SK-N-SH (cell line): ENCODE data around the gene GCN1. TPM values are rescaled to one million over a fixed set of nuclear protein-coding genes. Genes with fewer than 3 reads are reported as not detected.

Experiments used
- CTCF ChIA-PET: fragments of 300-600, 350-600 bp; formaldehyde crosslinking; extraction: SDS; loops from one replicate; lab custom pipeline; 2021; lab: Yijun Ruan, JAX
- POLR2A ChIA-PET: fragments of 350-600 bp; sonication (Branson Sonifier 250); formaldehyde crosslinking; extraction: SDS; loops from one replicate; lab custom pipeline; 2020; ENCODE audit warnings: antibody characterized with exemption, inconsistent platforms; lab: Yijun Ruan, JAX
- DNase-seq: peaks from one replicate; pipeline ENCODE4 v3.0.0; 2012
- H2AFZ ChIP-seq: fragments of 200-600 bp; sonication (generic); 2 replicates; pipeline ENCODE4 v1.8.1; 2016; ENCODE audit warnings: antibody characterized with exemption, mild to moderate bottlenecking, low read depth
- H3F3A ChIP-seq: fragments of 200-600 bp; sonication (generic); replicated peaks from 2 replicates; pipeline ENCODE3; 2016; ENCODE audit warnings: antibody characterized with exemption, mild to moderate bottlenecking; ENCODE audit not compliant: insufficient read depth
- H3K27ac ChIP-seq, 2 experiments: fragments of 200-500 bp in 1 of 2; fragments of 200-600 bp in 1 of 2; sonication (Bioruptor generic) in 1 of 2; sonication (generic), shearing (Covaris generic) in 1 of 2; 2 replicates each; pipeline versions ENCODE4 v1.5.1 to v1.6.1; 2014 to 2016; ENCODE audit warnings: low read depth in 2 of 2, inconsistent platforms in 1 of 2, low read length in 1 of 2, mild to moderate bottlenecking in 1 of 2, mixed read lengths in 1 of 2
- H3K27me3 ChIP-seq: fragments of 200-600 bp; sonication (generic), shearing (Covaris generic); 2 replicates; pipeline ENCODE4 v1.6.1; 2016; ENCODE audit warnings: mixed run types; ENCODE audit not compliant: insufficient read depth
- H3K36me3 ChIP-seq, 2 experiments: fragments of 200-500 bp in 1 of 2; fragments of 200-600 bp in 1 of 2; sonication (Bioruptor generic) in 1 of 2; sonication (generic) in 1 of 2; replicated peaks in 1 of 2; 2 replicates each; pipeline versions ENCODE3 to v1.5.1; 2014 to 2016; ENCODE audit warnings: low read length in 1 of 2, mild to moderate bottlenecking in 1 of 2; ENCODE audit not compliant: insufficient read depth in 2 of 2, control insufficient read depth in 1 of 2
- H3K4me1 ChIP-seq, 2 experiments: fragments of 200-500 bp in 1 of 2; fragments of 200-600 bp in 1 of 2; sonication (Bioruptor generic) in 1 of 2; sonication (generic), shearing (Covaris generic) in 1 of 2; 2 replicates each; pipeline versions ENCODE4 v1.5.1 to v1.6.1; 2014 to 2016; ENCODE audit warnings: low read depth in 1 of 2, low read length in 1 of 2, mixed run types in 1 of 2; ENCODE audit not compliant: insufficient read depth in 2 of 2, control insufficient read depth in 1 of 2
- H3K4me2 ChIP-seq: fragments of 200-600 bp; sonication (generic), shearing (Covaris generic); 2 replicates; pipeline ENCODE4 v1.6.1; 2017; ENCODE audit warnings: mixed run types
- H3K4me3 ChIP-seq, 2 experiments: fragments of 200-500 bp in 1 of 2; fragments of 200-600 bp in 1 of 2; sonication (Bioruptor generic) in 1 of 2; sonication (generic), shearing (Covaris generic) in 1 of 2; 2 replicates each; pipeline versions ENCODE4 v1.5.1 to v1.8.1; 2014 to 2016; ENCODE audit warnings: low read depth in 2 of 2, inconsistent platforms in 1 of 2, low read length in 1 of 2, mild to moderate bottlenecking in 1 of 2, mixed read lengths in 1 of 2, moderate library complexity in 1 of 2
- H3K79me2 ChIP-seq: fragments of 200-600 bp; sonication (generic); 2 replicates; pipeline ENCODE4 v1.8.1; 2017; ENCODE audit warnings: mild to moderate bottlenecking; ENCODE audit not compliant: insufficient read depth
- H3K9ac ChIP-seq: fragments of 200-600 bp; sonication (generic); 2 replicates; pipeline ENCODE4 v1.6.1; 2017; ENCODE audit warnings: mixed run types
- H3K9me2 ChIP-seq: fragments of 200-600 bp; sonication (generic); 2 replicates; pipeline ENCODE4 v1.6.1; 2017; ENCODE audit warnings: mixed run types
- H3K9me3 ChIP-seq: fragments of 200-600 bp; sonication (generic); 2 replicates; pipeline ENCODE4 v1.6.1; 2017; ENCODE audit warnings: mixed run types, mild to moderate bottlenecking, moderate library complexity
- H4K20me1 ChIP-seq: fragments of 200-600 bp; sonication (generic); 2 replicates; pipeline ENCODE4 v1.6.1; 2017; ENCODE audit warnings: mild to moderate bottlenecking, mixed run types; ENCODE audit not compliant: insufficient read depth
- EP300 ChIP-seq, 2 experiments: IDR thresholded peaks; 2 replicates each; pipeline versions ENCODE4 v1.4.0 to v1.6.1; 2012; ENCODE audit warnings: borderline replicate concordance in 1 of 2, low read depth in 1 of 2, low read length in 1 of 2
- EZH2phosphoT487 ChIP-seq: fragments of 200-600 bp; sonication (generic); IDR thresholded peaks from 2 replicates; pipeline ENCODE4 v1.6.1; 2017; ENCODE audit warnings: low read depth, mixed run types, mild to moderate bottlenecking, antibody characterized with exemption, moderate library complexity, borderline replicate concordance
- FOSL2 ChIP-seq: IDR thresholded peaks from 2 replicates; pipeline ENCODE4 v1.4.0; 2012; ENCODE audit warnings: low read depth, mild to moderate bottlenecking, moderate library complexity, borderline replicate concordance
- FOXM1 ChIP-seq: IDR thresholded peaks from 2 replicates; pipeline ENCODE4 v1.4.0; 2012; ENCODE audit warnings: low read depth, mild to moderate bottlenecking
- GATA2 ChIP-seq: sonication (generic); formaldehyde crosslinking; IDR thresholded peaks from 2 replicates; pipeline ENCODE4 v1.5.0; 2020; ENCODE audit warnings: mild to moderate bottlenecking, missing genetic modification reagents
- JUND ChIP-seq: IDR thresholded peaks from 2 replicates; pipeline ENCODE4 v1.4.0; 2012
- NFIC ChIP-seq: IDR thresholded peaks from 2 replicates; pipeline ENCODE4 v1.4.0; 2012; ENCODE audit warnings: borderline replicate concordance
- NRF1 ChIP-seq: IDR thresholded peaks from 2 replicates; pipeline ENCODE4 v1.6.1; 2012; ENCODE audit warnings: low read depth, mild to moderate bottlenecking, low read length
- POLR2AphosphoS5 ChIP-seq: IDR thresholded peaks from 2 replicates; pipeline ENCODE4 v1.6.1; 2012; ENCODE audit warnings: low read depth, low read length
- RCOR1 ChIP-seq: fragments of 150-350 bp; IDR thresholded peaks from 2 replicates; pipeline ENCODE4 v1.6.1; 2017; ENCODE audit warnings: antibody characterized with exemption, low read length
- SMC3 ChIP-seq: IDR thresholded peaks from 2 replicates; pipeline ENCODE4 v1.6.1; 2012; ENCODE audit warnings: low read depth, low read length, improper control_type of control experiment
- TEAD4 ChIP-seq: IDR thresholded peaks from 2 replicates; pipeline ENCODE4 v1.4.0; 2012; ENCODE audit warnings: mild to moderate bottlenecking, borderline replicate concordance; ENCODE audit not compliant: insufficient read depth
- WGBS: methylation state at CpG from one replicate; pipeline ENCODE4 v1.1.6; 2017; ENCODE audit warnings: low lambda C conversion rate; 5-methylcytosine and 5-hydroxymethylcytosine counted together
- polyA plus RNA-seq, 3 experiments: library from polyadenylated mRNA; depleted of rRNA; stranded (reverse); fragments of >200 nt; gene quantifications; 2 replicates each; pipeline ENCODE4 v1.2.3, GENCODE V29; 2012
- TF ChIP-seq, protein P1 (sequence below): fragments of 150-350 bp; IDR thresholded peaks from 2 replicates; pipeline ENCODE4 v1.6.1; 2017; ENCODE audit warnings: antibody characterized with exemption, low read length, low read depth, borderline replicate concordance
- TF ChIP-seq, protein P2 (sequence below): IDR thresholded peaks from 2 replicates; pipeline ENCODE4 v1.4.0; 2012; ENCODE audit warnings: low read depth, borderline replicate concordance
- TF ChIP-seq, protein P3 (sequence below): IDR thresholded peaks from 2 replicates; pipeline ENCODE4 v1.4.0; 2012; ENCODE audit warnings: low read depth
- TF ChIP-seq, protein P4 (sequence below): fragments of 150-350 bp; IDR thresholded peaks from 2 replicates; pipeline ENCODE4 v1.6.1; 2016; ENCODE audit warnings: mild to moderate bottlenecking, low read depth, low read length

Gene GCN1
- polyA plus RNA-seq, 1 of the 3 experiments (the other 2 are of a cell fraction), result 54.4 TPM

DNA sequence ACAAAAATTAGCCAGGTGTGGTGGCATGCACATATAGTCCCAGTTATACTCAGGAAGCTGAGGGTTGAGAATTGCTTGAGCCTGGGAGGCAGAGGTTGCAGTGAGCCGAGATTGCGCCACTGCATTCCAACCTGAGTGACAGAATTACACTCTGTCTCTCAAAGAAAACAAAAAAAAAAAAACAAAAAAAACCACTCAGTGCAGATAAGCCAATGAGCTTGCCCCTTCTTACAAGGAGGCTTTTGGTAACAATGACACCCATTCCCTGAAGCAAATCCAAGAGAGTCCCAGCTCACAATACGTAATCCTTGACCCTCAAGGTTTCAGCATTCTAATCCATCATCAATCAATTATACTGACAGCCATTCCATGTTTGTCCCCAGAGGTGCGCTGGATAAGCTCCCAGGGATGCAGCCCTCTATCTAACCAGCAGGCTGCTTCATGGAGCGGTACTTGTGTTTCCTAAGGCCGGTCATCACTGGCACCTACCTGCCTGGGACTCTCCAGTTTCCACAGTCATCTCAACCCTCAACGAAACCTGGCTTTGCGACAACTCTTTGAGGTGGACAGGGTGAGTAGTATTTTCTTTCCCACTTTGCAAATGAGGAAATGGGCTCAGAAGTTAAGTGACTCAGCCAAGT lies 12.4 kb downstream of the GCN1 start:
- H2AFZ ChIP-seq, result no peak overlapping the region
- no peak overlapping the region for H3K27ac ChIP-seq
- no peak overlapping the region for H3K4me2 ChIP-seq
- H3K9me2 ChIP-seq, result no peaks in the 10 kb centered on the region
- no peak overlapping the region for H3K4me3 ChIP-seq
- WGBS, result 90% methylated on average over 8 of the region's 8 CpGs
- POLR2A ChIA-PET, result no interaction called here
- H3F3A ChIP-seq, result peaks cover 4% of the 10 kb centered on the region
- H4K20me1 ChIP-seq, result peaks cover 43% of the 10 kb centered on the region
- CTCF ChIA-PET, result no interaction called here
- H3K27me3 ChIP-seq, result no peaks in the 10 kb centered on the region
- no peak overlapping the region for H3K9ac ChIP-seq
- DNase-seq, result no peak
- no peaks in the 10 kb centered on the region for H3K4me1 ChIP-seq
- peaks cover 76% of the 10 kb centered on the region for H3K79me2 ChIP-seq
- TF ChIP-seq FOXM1 (no peak), EZH2phosphoT487 (no peak)
- TF ChIP-seq, protein P1, sequence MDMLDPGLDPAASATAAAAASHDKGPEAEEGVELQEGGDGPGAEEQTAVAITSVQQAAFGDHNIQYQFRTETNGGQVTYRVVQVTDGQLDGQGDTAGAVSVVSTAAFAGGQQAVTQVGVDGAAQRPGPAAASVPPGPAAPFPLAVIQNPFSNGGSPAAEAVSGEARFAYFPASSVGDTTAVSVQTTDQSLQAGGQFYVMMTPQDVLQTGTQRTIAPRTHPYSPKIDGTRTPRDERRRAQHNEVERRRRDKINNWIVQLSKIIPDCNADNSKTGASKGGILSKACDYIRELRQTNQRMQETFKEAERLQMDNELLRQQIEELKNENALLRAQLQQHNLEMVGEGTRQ, result no peak
- TF ChIP-seq, protein P2, sequence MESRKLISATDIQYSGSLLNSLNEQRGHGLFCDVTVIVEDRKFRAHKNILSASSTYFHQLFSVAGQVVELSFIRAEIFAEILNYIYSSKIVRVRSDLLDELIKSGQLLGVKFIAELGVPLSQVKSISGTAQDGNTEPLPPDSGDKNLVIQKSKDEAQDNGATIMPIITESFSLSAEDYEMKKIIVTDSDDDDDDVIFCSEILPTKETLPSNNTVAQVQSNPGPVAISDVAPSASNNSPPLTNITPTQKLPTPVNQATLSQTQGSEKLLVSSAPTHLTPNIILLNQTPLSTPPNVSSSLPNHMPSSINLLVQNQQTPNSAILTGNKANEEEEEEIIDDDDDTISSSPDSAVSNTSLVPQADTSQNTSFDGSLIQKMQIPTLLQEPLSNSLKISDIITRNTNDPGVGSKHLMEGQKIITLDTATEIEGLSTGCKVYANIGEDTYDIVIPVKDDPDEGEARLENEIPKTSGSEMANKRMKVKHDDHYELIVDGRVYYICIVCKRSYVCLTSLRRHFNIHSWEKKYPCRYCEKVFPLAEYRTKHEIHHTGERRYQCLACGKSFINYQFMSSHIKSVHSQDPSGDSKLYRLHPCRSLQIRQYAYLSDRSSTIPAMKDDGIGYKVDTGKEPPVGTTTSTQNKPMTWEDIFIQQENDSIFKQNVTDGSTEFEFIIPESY, result no peak
- TF ChIP-seq, protein P3, sequence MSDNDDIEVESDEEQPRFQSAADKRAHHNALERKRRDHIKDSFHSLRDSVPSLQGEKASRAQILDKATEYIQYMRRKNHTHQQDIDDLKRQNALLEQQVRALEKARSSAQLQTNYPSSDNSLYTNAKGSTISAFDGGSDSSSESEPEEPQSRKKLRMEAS, result no peak
- H3K36me3 ChIP-seq, result peaks cover 60 to 73% of the 10 kb centered on the region in 2 experiments
- no peaks in the 10 kb centered on the region for H3K9me3 ChIP-seq

DNA sequence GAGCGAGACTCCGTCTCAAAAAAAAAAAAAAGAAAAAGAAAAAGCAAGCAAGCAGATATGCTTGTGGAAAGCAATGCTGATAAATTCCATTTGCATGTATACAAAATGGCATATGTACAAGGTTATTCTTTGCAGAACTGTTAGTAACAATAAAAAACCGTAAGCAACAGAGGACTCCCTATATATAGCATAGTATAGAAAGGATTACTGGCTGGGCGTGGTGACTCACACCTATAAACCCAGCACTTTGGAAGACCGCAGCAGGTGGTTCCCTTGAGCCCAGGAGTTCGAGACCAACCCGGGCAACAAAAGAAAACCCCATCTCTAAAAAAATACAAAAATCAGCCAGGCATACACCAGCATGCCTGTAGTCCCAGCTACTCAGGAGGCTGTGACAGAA lies 13.5 kb downstream of the GCN1 start:
- CTCF ChIA-PET, result no interaction called here
- DNase-seq, result no peak
- no peak for TF ChIP-seq POLR2AphosphoS5
- no peak for TF ChIP-seq GATA2 (CRISPR knock-in tag)
- TF ChIP-seq, protein P4, sequence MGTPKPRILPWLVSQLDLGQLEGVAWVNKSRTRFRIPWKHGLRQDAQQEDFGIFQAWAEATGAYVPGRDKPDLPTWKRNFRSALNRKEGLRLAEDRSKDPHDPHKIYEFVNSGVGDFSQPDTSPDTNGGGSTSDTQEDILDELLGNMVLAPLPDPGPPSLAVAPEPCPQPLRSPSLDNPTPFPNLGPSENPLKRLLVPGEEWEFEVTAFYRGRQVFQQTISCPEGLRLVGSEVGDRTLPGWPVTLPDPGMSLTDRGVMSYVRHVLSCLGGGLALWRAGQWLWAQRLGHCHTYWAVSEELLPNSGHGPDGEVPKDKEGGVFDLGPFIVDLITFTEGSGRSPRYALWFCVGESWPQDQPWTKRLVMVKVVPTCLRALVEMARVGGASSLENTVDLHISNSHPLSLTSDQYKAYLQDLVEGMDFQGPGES, result no peak
- no peak for TF ChIP-seq JUND
- no peak for TF ChIP-seq NRF1
- no peak for TF ChIP-seq FOSL2
- TF ChIP-seq EP300 (IDR thresholded peaks at IDR 0.05; ENCODE audit: borderline replicate concordance in 1 of 2, low read depth in 1 of 2, low read length in 1 of 2), result no peak
- TF ChIP-seq SMC3, result no peak
- no peak for TF ChIP-seq TEAD4
- no peak for TF ChIP-seq RCOR1
- TF ChIP-seq NFIC, result no peak
- TF ChIP-seq, all 33 proteins: peak for 0
- peaks cover 69% of the 10 kb centered on the region for H3K79me2 ChIP-seq
- no peak overlapping the region for H2AFZ ChIP-seq
- 96% methylated on average over 7 of the region's 7 CpGs for WGBS
- H3K36me3 ChIP-seq, result peaks cover 60 to 71% of the 10 kb centered on the region in 2 experiments
- no peaks in the 10 kb centered on the region for H3K9me3 ChIP-seq
- H3K9ac ChIP-seq, result no peak overlapping the region
- no peaks in the 10 kb centered on the region for H3K9me2 ChIP-seq
- no peak overlapping the region for H3K4me3 ChIP-seq
- peaks cover 33% of the 10 kb centered on the region for H4K20me1 ChIP-seq
- peaks cover 4% of the 10 kb centered on the region for H3F3A ChIP-seq
- H3K4me2 ChIP-seq, result no peak overlapping the region
- POLR2A ChIA-PET, result no interaction called here
- no peaks in the 10 kb centered on the region for H3K27me3 ChIP-seq
- no peak overlapping the region for H3K27ac ChIP-seq
- H3K4me1 ChIP-seq, result no peaks in the 10 kb centered on the region
